EH (cell line): ENCODE measurements around the gene PCSK1.
"Not testable (repeated sequence)": the region's sequence is repeated elsewhere in the genome, so short reads cannot be mapped to it uniquely, and the experiment has no call there.

Experiments used
- DNase-seq: peaks from one replicate; pipeline ENCODE4 v3.0.0-alpha.2; 2015; ENCODE audit warnings: low read depth

Gene PCSK1

GRCh38 chr5:96372726-96373380, 60.2 kb downstream of the PCSK1 start:
- no peak for DNase-seq

- DNase-seq: no peak
These were observed 62.1 kb downstream of the PCSK1 start for GRCh38 chr5:96370976-96371375.

- not testable (repeated sequence) for DNase-seq
These were observed 65.7 kb downstream of the PCSK1 start for GRCh38 chr5:96367337-96367736.

DNA sequence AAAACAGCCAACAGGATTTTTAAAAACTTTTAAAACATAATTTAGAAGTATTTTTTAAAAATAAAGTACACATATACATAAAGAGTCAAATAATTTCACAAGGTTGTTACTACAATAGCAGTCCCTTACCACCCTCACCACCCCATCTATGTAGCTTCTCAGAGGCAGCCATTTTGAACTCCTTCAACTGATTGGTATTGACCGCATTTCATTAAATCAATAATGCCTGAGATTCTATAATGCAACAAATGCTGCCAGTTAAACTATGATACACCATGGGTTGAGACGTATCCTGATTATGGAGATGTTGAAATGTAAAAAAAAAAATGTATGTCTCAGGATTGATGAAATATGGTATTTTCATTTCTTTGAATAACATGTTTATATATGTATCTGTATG, 78.8 kb downstream of the PCSK1 start:
- no peak for DNase-seq

GRCh38 chr5:96353220-96353619, 79.8 kb downstream of the PCSK1 start:
- DNase-seq: no peak

DNA sequence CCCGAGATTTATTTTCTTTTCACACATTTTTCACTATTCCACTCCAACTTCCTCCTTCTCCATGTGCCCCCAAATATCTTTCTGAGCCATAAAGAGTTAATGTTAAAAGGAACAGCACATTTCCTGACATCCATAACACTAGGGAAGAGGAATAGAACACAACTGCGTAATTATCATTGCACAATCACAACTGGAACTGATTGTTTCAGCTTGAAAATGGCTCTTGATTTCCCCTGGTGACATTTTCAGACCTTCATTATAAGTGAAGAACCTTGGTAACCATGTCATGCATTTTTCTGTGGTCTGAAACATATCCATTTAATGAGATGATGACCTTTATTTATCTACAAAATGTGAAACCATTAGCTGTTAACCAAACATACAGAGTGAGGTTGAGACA, 82.4 kb downstream of the PCSK1 start:
- no peak for DNase-seq

DNA sequence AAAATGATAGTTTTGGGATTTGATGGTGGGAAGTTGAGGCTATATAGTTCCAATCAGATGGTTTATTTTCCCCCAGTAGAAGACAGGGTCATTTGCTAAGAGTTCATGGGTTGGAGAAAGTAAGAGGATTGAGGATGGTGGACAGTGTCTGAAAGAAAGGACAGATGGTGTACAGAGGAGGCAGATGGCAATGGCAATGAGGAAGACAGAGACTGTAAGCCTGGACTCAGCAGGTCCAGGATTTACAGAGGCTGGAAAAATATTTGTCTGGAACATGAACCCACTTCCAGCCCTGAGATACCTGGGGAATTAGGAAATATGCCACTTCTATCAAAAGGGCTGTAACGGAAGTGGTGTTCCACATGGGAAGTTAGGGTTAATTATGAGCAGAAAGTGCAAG, 84.5 kb downstream of the PCSK1 start:
- no peak for DNase-seq

DNA sequence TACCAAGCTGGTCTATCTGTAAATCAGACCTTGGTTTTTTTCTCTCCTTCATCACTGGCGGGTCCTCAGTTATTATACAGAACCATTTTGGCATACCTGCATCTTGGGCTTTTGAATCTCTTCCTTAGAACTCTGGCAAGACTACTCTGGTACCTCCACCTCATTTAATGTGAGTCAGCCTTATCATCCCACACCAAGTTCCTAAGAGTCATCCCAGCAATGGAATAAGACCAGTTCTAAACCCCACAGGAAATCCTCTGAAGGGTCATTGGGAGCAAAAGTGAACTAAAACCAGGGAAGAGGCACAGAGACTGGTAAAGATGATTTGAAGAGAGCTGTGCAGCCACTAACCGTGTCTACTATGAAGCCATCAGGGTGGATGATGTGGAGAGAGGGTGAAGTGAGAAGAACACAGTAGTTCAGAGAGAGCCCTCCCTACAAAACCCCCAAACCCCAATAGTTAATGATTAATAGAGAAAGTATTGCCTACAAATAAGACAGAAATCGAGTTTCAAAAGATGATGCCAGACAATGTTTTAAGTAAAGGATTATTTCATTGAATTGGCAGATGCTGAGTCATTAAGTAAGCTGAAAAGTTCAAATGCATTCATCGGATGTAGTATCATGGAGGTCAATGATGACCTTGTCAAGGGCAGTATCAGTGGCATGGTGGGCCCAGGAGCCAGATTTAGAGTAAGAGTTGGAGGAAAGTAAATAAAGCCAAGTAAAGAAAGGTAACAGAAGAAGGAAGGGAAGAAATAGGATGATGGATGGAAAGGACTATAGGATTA, 85.4 kb downstream of the PCSK1 start:
- DNase-seq: no peak

DNA sequence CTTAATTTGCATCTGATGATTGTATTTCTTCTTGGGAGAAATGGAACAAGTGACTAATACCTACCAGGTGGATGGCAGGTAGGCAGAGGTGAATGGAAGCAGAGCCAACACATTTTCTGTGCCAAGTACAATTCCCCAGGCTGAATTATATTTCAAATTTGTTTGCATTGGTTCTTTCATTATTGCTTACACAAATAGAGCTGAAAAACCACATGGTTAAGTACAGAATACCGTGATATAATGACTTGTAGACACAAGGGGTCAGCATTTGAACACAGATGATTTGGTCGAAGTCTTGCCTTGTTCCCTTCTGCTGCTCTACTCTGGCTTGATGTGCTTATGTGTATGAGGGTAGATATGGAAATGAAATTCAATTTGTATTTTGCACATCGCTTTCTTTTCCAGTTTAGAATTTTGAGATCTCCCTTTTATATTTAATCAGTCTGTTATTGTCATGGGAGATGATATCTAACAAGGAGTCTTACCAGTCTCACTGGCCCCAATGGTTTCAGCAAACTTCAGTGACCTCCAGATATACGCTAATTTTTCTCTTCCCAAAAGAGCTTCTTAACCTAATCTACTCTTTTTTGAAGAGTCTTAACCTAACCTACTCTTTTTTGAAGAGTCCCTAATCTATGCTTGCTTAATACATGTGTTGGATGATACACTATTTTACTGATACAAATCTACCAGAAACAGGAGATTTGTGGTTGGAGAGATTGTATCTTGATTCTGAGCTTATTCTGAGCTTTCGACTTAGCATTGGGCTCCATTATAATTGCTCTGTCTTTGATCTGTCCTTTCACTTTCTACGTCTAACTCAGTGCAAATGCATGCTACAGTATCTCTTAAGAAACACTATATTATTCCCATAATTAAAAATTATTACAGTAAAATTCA, 88.1 kb downstream of the PCSK1 start:
- DNase-seq: peak; percentile 80

DNA sequence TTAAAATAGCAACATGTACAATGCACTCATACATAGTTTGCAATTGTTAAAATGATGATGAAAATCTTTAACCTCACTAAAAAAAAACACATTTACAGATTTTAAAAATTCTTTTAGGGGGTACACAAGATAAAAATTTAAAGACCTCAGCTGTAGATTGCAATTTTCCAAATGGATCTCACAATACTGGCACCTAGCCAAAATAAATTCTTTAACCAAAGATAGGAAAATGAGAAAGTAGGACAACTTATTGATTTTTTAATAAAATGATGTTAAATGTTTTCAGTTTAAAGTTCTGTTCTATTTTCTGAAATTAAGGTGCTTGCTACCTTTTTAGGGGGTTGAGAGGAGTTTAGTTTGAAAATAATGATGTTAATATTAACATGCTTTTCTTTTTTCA, 90.0 kb downstream of the PCSK1 start:
- no peak for DNase-seq

DNA sequence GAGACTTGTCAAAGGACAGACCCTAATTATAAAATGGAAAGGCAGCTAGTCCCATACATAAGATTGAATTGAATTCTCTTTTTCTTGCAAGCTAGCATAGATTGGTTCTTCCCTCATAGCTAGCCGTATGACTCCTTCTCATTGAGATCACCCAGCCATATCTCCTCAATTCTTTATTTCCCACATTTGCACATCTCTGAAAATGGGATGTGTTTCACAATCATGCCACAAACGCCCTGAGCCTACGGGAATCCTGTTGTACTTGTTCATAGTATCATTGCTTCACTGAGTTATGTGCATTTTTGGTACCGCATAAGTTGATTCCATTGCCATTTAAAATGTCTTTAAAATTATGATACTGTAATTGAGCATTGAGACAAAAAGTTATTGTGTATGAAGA, 90.5 kb downstream of the PCSK1 start:
- DNase-seq: peak; percentile 35
